NCI-H748 treated with DMSO at 0.1 percent for 48 hours (cell line): ENCODE measurements around the gene SMC1A.
"Not testable (repeated sequence)": the region's sequence is repeated elsewhere in the genome, so short reads cannot be mapped to it uniquely, and the experiment has no call there.

Source experiments
- DNase-seq: peaks from one replicate; lab custom pipeline; 2025; lab: John Stamatoyannopoulos, UW

SMC1A gene

DNA sequence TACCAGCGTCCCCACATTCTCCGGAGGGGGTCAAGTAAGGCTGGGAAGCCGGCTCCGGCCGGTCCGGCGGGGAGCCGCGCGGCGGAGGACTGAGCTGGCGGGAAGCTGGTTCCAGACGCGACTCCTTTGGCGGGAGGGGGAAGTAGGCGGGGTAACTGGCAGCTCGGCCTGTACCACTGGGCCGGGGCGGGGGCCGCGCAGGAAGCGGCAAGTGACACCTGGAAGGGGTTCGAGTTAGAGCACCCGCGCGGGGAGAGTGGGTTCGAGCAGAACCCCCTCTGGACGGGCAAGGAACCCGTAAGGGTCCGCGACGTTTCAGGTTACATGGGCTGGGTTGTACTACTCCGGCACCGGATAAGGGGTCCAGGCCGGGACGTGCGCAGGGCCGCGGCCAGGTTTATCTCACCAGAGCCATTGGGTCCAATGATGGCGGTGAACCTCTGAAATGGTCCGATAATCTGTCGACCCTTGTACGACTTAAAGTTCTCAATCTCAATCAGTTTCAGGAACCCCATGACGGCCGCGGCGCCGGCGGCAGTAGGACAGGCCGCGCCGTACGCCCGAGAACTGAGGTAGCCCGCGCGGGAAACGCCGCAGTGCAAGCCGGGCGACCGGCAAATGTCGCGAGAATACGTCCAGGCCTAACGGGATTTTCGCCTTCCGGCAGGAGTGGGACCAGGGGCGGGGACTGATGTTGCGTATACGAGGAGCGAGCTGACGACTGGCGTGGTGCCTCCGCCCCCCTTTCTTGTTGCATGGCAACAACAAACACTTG, at the start of gene SMC1A:
Gene SMC1A, minus strand, starts transcription at position 569 of the 775 bp plus-strand sequence. Its CDS starts 54 bp downstream, at position 515.
- DNase-seq = peak; percentile 83

GRCh38 chrX:53471346-53471745, 48.9 kb upstream of the SMC1A start:
- no peak for DNase-seq

- DNase-seq = not testable (repeated sequence)
Observed at GRCh38 chrX:53468659-53469058, 46.2 kb upstream of the SMC1A start.

DNA sequence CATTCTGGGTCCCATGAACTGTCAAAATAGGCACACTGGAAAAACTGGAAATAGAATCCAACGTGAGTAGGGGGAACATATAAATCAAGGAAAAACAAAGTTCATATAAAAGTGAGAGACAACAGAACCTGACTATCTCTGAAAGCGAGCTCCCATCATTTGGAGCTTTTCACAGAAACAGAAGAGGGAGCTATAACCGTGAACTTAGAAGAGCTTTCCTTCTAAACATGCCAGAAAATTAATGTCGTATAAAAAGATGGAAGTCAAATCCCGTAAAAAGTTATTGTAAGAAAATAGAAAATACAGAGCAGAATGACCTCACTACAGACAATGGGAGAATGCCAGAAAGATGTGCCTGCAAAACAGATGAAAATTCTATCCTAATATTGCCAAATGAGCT, 35.6 kb upstream of the SMC1A start:
- DNase-seq = no peak

GRCh38 chrX:53456254-53456653, 33.8 kb upstream of the SMC1A start:
- DNase-seq = no peak

- no peak for DNase-seq
Observed at GRCh38 chrX:53452812-53453211, 30.4 kb upstream of the SMC1A start.

- DNase-seq = no peak
Observed at GRCh38 chrX:53449632-53450031, 27.2 kb upstream of the SMC1A start.

DNA sequence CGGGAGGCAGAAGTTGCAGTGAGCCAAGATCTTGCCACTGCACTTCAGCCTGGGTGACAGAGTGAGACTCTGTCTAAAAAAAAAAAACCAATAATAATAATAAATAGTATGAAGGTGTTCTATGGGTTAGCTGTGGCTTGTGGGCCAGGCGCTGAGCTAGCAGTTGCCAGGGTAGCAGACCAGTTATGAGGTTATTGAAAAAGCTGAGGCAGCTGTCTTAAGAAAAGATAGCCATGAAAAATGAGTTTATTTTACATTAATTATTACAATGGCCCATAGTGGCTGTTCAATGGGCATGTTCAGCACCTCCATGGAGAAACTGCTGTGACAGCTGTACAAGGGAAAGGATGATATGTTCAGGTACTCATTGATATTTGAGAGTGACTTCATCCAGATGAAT, 25.0 kb upstream of the SMC1A start:
- DNase-seq = no peak

- peak; percentile 17 for DNase-seq
Observed at GRCh38 chrX:53445977-53446376, 23.5 kb upstream of the SMC1A start.

- DNase-seq = no peak
Observed at GRCh38 chrX:53442322-53442631, 19.8 kb upstream of the SMC1A start.

GRCh38 chrX:53441531-53442321, 19.3 kb upstream of the SMC1A start:
- DNase-seq = peak; percentile 63

- DNase-seq = no peak
Observed at GRCh38 chrX:53440621-53441517, 18.4 kb upstream of the SMC1A start.

GRCh38 chrX:53440101-53440500, 17.6 kb upstream of the SMC1A start:
- no peak for DNase-seq

GRCh38 chrX:53438832-53439230, 16.4 kb upstream of the SMC1A start:
- no peak for DNase-seq

DNA sequence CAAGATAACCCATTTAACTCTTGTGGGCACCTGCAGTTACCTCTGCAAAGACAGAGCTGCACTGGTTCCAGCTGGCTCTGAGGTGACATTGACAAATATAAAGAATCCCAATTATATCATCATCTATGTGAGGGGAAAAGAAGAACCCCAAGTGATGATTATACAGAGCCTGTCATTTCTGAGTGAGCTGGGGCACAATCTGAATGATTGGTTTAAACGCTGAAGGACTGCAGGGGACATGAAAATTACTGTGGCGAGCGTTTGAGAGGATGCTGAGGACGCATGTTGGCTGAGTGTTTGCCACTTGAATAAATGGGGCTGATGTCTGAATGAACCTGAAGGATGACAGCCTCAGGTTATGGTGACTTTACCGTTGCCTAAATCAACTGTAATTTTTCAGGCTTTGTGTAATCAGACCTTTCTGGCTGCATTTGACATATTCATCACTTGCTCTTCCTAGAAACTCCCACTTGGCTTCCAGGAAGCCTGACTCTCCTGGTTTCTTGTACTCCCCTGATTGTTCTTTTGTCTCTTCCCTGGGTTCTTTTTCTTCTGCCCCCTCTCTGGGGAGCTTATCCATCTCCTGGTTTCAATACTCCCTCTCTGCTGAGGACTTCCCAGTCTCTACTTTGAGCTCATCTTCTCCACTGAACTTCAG, 15.8 kb upstream of the SMC1A start:
- no peak for DNase-seq

DNA sequence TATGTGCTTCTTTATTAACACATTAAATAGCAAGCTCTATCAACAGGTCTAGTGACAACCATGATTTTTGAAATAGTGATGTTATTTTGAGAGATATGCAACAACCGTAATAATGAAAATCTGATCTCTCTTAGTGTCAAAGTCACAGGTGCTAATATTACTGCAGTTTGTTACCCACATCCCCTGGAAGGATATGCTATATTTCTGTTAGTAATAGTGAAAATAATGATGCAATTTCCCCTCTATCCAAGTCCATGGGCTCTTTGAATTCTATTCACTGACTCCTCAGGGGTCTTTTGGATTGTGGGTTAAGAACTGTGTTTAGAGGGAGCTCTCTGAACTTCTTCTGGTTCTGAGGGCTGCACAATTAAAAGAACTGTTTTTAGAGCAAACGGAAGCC, 14.8 kb upstream of the SMC1A start:
- DNase-seq = no peak

- peak; percentile 20 for DNase-seq
Observed at GRCh38 chrX:53435997-53436396, 13.5 kb upstream of the SMC1A start.

DNA sequence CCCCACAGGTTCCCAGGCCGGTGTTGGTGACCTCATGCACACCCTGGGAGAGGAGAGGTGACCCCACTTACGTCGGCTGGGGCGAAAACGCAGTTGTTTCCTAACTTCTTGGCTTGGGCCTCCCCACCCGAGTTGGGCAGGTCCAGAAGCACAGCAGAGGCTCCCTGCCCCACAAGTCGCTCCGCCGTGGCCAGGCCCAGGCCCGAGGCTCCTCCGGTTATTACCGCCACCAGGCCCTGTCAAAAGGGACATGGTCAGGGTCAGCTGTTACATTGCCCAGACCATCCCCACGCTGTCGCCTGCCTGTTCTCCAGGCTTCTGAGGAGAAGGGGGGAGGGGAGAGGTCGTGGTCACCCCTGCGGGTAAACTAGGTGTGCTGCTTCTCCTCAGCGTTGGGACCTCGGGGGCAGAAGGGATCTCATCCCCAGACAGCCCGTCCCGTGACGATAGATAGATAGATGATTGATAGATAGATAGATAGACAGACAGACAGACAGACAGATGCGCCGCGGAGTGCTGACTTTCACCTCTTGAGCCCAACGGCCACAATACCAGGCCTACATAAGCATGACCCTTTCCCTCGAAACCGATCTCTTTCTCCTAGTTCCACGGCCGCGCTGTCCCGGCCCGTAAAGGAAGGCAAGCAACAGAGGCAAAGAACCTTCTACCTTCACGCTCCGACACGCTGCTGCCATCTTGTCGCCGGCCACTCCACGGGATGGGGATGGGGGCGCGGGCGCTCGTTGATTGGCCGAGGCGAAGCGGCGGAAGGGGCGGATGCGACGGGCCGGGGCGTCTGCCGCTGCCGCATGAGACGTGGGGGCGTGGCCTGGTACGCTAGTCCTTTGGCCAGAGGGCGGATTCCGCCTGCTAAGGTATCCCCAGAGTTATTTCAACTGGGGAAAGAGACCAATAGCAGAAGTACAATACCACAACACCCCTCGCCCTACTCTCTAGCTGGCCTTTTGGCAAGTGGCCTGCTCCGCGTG, 11.5 kb upstream of the SMC1A start, which contains the start of gene HSD17B10:
Gene HSD17B10, minus strand, starts transcription at position 720 of the 989 bp plus-strand sequence. Its CDS starts 25 bp downstream, at position 695.
- DNase-seq = peak; percentile 64

GRCh38 chrX:53430231-53430630, 7.8 kb upstream of the SMC1A start:
- no peak for DNase-seq

DNA sequence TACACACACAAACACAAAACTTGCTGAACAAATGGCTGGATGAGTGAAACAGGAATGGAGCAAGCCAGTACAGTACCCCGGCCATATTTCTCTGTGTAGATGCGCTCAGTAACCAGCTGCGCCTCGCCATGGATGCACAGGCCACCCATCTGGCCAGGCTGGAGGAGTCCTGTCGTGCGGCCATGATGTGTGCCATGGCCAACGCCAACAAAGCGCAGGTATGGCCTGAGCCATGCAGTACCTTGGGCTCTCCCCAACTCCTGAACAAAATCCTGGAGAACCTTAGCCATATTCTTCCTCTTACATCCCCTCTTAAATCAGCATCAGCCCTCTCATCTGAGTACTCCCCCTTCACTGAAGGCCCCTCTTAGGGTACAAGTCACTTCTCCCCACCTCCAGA, 7.3 kb upstream of the SMC1A start:
- no peak for DNase-seq
